Keratinocyte (primary cell): ENCODE measurements around the gene PMVK. TPM values are rescaled to one million over a fixed set of nuclear protein-coding genes. Genes with fewer than 3 reads are reported as not detected.

Experiments
- DNase-seq: peaks from one replicate; pipeline ENCODE4 v3.0.0-alpha.2; 2011; ENCODE audit warnings: low read depth, missing footprints, low spot score
- FAIRE-seq: peaks from 2 replicates; lab custom pipeline; 2011; peaks lifted over from hg19 to GRCh38; lab: Jason Lieb, UNC
- H2AFZ ChIP-seq: 2 replicates; pipeline ENCODE4 v1.6.0; 2012; ENCODE audit warnings: low read length, control low read depth, inconsistent platforms; ENCODE audit not compliant: control insufficient read depth
- H3K27ac ChIP-seq: 2 replicates; pipeline ENCODE4 v1.5.1; 2011; ENCODE audit warnings: low read length; ENCODE audit not compliant: control insufficient read depth, insufficient read depth
- H3K27me3 ChIP-seq: 3 replicates; pipeline ENCODE4 v1.6.0; 2011; ENCODE audit warnings: low read length; ENCODE audit not compliant: control insufficient read depth, insufficient read depth; ENCODE audit errors: extremely low read depth
- H3K36me3 ChIP-seq, 2 experiments: 2 replicates in 1 of 2; 3 replicates in 1 of 2; pipeline ENCODE4 v1.5.1; 2011; ENCODE audit warnings: low read length in 2 of 2, mild to moderate bottlenecking in 1 of 2; ENCODE audit not compliant: control insufficient read depth in 2 of 2, insufficient read depth in 2 of 2; ENCODE audit errors: extremely low read depth in 1 of 2
- H3K4me1 ChIP-seq: 3 replicates; pipeline ENCODE4 v1.5.1; 2011; ENCODE audit warnings: low read length; ENCODE audit not compliant: control insufficient read depth, insufficient read depth; ENCODE audit errors: extremely low read depth
- H3K4me2 ChIP-seq: 3 replicates; pipeline ENCODE4 v1.6.0; 2011; ENCODE audit warnings: low read depth, low read length; ENCODE audit not compliant: control insufficient read depth, insufficient read depth; ENCODE audit errors: extremely low read depth
- H3K4me3 ChIP-seq, 3 experiments: fragments of 200-600 bp in 1 of 3; sonication (generic) in 1 of 3; 2 replicates in 2 of 3; 3 replicates in 1 of 3; pipeline ENCODE4 v1.5.1; 2011 to 2016; ENCODE audit warnings: low read length in 3 of 3, mild to moderate bottlenecking in 3 of 3, control low read depth in 2 of 3, inconsistent platforms in 1 of 3, low read depth in 1 of 3, mixed read lengths in 1 of 3, mixed run types in 1 of 3, moderate library complexity in 1 of 3; ENCODE audit not compliant: control insufficient read depth in 2 of 3, insufficient read depth in 2 of 3; ENCODE audit errors: extremely low read depth in 1 of 3
- H3K79me2 ChIP-seq: 2 replicates; pipeline ENCODE4 v1.6.0; 2012; ENCODE audit warnings: low read length; ENCODE audit not compliant: control insufficient read depth, insufficient read depth
- H3K9ac ChIP-seq: 3 replicates; pipeline ENCODE4 v1.6.0; 2011; ENCODE audit warnings: low read length; ENCODE audit not compliant: control insufficient read depth, insufficient read depth; ENCODE audit errors: extremely low read depth
- H3K9me1 ChIP-seq: 3 replicates; pipeline ENCODE4 v1.6.0; 2011; ENCODE audit warnings: low read length; ENCODE audit not compliant: control insufficient read depth, insufficient read depth; ENCODE audit errors: extremely low read depth
- H3K9me3 ChIP-seq: 2 replicates; pipeline ENCODE4 v1.5.1; 2012; ENCODE audit warnings: low read depth, low read length; ENCODE audit not compliant: control insufficient read depth
- H4K20me1 ChIP-seq: 3 replicates; pipeline ENCODE4 v1.6.0; 2011; ENCODE audit warnings: low read length; ENCODE audit not compliant: control insufficient read depth, insufficient read depth; ENCODE audit errors: extremely low read depth
- EZH2 ChIP-seq: IDR thresholded peaks from one replicate; pipeline ENCODE4 v1.6.1; 2012; ENCODE audit warnings: inconsistent platforms, mild to moderate bottlenecking, low read length, moderate library complexity
- dilution Hi-C: fragments of 300-500 bp; cut with MboI; formaldehyde crosslinking; loops from one replicate; pipeline ENCODE4 v1.7.0; 2020; ENCODE audit warnings: low sequenced_read_pairs; ENCODE audit not compliant: extremely low pct_ligation_motif_present
- polyA plus RNA-seq, 5 experiments: library from polyadenylated mRNA; depleted of rRNA in 3 of 5; stranded (reverse) in 3 of 5; stranded (forward) in 1 of 5; unstranded in 1 of 5; fragments of >200 nt; gene quantifications; 1 replicate in 1 of 5; 2 replicates in 3 of 5; 3 replicates in 1 of 5; pipeline versions ENCODE4 v1.2.1 to v1.2.3, GENCODE V29; 2011 to 2012; ENCODE audit warnings: missing spikeins in 2 of 5, low read depth in 1 of 5, low replicate concordance in 1 of 5
- TF ChIP-seq, protein P1 (sequence below), 3 experiments: IDR thresholded peaks in 1 of 3; conservative IDR thresholded peaks in 1 of 3; optimal IDR thresholded peaks in 1 of 3; 2 replicates in 2 of 3; 3 replicates in 1 of 3; pipeline versions ENCODE3 to v1.5.1; 2011; ENCODE audit warnings: low read length in 3 of 3, mild to moderate bottlenecking in 3 of 3, moderate library complexity in 2 of 3, control low read depth in 1 of 3, inconsistent platforms in 1 of 3; ENCODE audit not compliant: insufficient read depth in 2 of 3; ENCODE audit errors: extremely low read depth in 1 of 3

Gene PMVK
- polyA plus RNA-seq, 1 donor (not counting 4 experiments of a cell fraction or from before 2014, with no cell fraction given): 25.1 TPM

DNA sequence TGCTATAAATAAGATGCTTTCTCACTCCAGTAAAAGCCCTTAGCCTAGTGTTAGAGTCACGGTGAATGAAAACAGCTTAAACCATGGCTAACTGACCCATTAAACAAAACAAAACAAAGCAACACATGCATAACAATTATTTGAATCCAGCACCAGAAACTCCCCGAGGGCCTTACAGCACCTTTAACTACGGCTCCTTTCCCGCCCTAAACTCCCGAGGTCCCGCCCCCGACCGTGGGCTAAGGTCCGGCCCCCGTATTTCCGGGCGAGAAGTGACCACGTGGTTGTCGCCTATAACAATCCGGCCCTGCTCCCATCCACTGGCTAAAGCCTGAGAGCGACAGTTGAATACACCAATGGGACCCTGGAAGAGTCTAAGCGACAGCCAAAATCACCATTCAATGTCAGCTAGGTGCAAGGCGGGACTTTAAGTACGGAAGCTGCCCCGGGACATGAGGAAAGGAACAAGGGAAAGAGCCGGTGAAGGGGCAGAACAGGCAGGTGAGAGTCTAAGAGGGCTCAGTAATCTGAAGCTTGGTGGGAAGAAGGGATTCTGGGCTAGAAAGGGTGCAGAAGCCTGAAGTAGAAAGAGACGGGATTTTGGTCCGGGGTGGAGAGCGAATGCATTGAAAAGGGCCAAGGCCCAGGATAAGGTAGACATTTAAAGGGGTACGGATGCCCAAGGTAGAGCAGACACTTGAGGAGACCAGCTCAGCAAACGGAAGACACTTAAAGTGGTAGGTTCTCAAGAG lies 46.6 kb upstream of the PMVK start, which contains the start of gene FLAD1:
Gene FLAD1 (plus strand): TSS at position 448 of the 752 bp plus-strand sequence. CDS start 351 bp downstream, outside the sequence.
- TF ChIP-seq, protein P1, sequence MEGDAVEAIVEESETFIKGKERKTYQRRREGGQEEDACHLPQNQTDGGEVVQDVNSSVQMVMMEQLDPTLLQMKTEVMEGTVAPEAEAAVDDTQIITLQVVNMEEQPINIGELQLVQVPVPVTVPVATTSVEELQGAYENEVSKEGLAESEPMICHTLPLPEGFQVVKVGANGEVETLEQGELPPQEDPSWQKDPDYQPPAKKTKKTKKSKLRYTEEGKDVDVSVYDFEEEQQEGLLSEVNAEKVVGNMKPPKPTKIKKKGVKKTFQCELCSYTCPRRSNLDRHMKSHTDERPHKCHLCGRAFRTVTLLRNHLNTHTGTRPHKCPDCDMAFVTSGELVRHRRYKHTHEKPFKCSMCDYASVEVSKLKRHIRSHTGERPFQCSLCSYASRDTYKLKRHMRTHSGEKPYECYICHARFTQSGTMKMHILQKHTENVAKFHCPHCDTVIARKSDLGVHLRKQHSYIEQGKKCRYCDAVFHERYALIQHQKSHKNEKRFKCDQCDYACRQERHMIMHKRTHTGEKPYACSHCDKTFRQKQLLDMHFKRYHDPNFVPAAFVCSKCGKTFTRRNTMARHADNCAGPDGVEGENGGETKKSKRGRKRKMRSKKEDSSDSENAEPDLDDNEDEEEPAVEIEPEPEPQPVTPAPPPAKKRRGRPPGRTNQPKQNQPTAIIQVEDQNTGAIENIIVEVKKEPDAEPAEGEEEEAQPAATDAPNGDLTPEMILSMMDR (optimal IDR thresholded peaks at IDR 0.05 in 1 of 3, IDR thresholded peaks at IDR 0.05 in 1 of 3, conservative IDR thresholded peaks at IDR 0.05 in 1 of 3; ENCODE audit: extremely low read depth in 1 of 3, insufficient read depth in 2 of 3, low read length in 3 of 3): no peak
- Histone ChIP-seq H3K79me2 (peaks cover 32% of the 10 kb centered on the region), H2AFZ (peak within 1 kb of the TSS; percentile 88), H3K4me1 (peaks cover 21% of the 10 kb centered on the region), H3K27ac (peak within 1 kb of the TSS; percentile 89), H4K20me1 (no peaks in the 10 kb centered on the region), H3K27me3 (no peaks in the 10 kb centered on the region), H3K9ac (peak within 1 kb of the TSS; percentile 92), H3K9me3 (no peaks in the 10 kb centered on the region), H3K4me3 (peak within 1 kb of the TSS; percentile 63 to 100 (median 99)), H3K4me2 (peak within 1 kb of the TSS; percentile 97), H3K9me1 (no peaks in the 10 kb centered on the region), H3K36me3 (peaks cover 8 to 9% of the 10 kb centered on the region in 2 experiments)
- peak; percentile 49 for FAIRE-seq
- peak; percentile 100 for DNase-seq
- dilution Hi-C loops: no loop called here

- no peaks in the 10 kb centered on the region for H3K9me3 ChIP-seq
- TF ChIP-seq, protein P1 (optimal IDR thresholded peaks at IDR 0.05 in 1 of 3, IDR thresholded peaks at IDR 0.05 in 1 of 3, conservative IDR thresholded peaks at IDR 0.05 in 1 of 3; ENCODE audit: extremely low read depth in 1 of 3, insufficient read depth in 2 of 3, low read length in 3 of 3): no peak
- no peak for TF ChIP-seq EZH2
- peak overlapping the region; percentile 63 for H3K27ac ChIP-seq
- H3K4me1 ChIP-seq: peaks cover 21% of the 10 kb centered on the region
- peaks cover 35% of the 10 kb centered on the region for H3K79me2 ChIP-seq
- peak overlapping the region; percentile 88 for H2AFZ ChIP-seq
- no peaks in the 10 kb centered on the region for H3K9me1 ChIP-seq
- peak overlapping the region; percentile 97 for H3K4me2 ChIP-seq
- peaks cover 4 to 9% of the 10 kb centered on the region in 2 experiments for H3K36me3 ChIP-seq
- H3K9ac ChIP-seq: peak overlapping the region; percentile 47
- no peaks in the 10 kb centered on the region for H4K20me1 ChIP-seq
- DNase-seq (no peak), FAIRE-seq (no peak)
- no peaks in the 10 kb centered on the region for H3K27me3 ChIP-seq
- H3K4me3 ChIP-seq: peak overlapping the region in 2 of 3 experiments; percentile 71 to 99
- dilution Hi-C loops: no loop called here
These were observed 45.8 kb upstream of the PMVK start for GRCh38 chr1:154982341-154982740.
